MV-4-11 (cell line): ENCODE measurements around the gene MTOR.

Source experiments
- DNase-seq: peaks from one replicate; lab custom pipeline; 2025; lab: John Stamatoyannopoulos, UW

MTOR gene

DNA sequence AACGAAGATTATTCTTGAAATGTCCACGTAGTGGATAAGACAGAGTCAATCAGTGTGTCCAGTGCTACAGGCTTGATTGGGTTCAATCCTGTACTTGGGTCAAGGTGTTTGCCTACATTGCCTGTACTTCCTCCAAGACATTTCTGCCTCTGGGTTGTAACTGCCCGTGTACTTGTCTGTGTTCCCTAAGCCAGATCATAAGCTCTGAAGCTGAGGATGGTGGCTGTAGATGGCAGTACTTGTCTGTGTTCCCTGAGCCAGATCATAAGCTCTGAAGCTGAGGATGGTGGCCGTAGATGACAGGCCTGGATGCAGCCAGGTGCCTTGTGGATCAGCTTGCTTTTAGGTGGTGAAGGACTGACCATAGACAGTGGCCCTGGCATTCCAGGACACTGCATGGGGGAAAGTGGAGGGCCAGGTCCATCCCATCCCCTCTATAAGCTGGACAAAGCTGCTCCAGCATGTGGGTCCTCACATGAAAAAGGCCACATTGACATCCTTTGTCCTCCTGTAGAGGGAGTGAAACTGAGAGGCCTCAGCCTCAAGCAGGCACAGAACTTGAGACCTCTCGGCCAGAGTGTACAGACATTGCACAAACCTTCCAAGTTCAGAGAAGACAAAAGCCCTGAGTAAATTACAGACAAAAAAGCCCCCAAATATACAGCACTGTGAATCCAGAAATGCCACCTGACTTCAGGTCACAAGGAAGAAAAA is 200.5 kb downstream of the MTOR start:
- peak; percentile 43 for DNase-seq

DNA sequence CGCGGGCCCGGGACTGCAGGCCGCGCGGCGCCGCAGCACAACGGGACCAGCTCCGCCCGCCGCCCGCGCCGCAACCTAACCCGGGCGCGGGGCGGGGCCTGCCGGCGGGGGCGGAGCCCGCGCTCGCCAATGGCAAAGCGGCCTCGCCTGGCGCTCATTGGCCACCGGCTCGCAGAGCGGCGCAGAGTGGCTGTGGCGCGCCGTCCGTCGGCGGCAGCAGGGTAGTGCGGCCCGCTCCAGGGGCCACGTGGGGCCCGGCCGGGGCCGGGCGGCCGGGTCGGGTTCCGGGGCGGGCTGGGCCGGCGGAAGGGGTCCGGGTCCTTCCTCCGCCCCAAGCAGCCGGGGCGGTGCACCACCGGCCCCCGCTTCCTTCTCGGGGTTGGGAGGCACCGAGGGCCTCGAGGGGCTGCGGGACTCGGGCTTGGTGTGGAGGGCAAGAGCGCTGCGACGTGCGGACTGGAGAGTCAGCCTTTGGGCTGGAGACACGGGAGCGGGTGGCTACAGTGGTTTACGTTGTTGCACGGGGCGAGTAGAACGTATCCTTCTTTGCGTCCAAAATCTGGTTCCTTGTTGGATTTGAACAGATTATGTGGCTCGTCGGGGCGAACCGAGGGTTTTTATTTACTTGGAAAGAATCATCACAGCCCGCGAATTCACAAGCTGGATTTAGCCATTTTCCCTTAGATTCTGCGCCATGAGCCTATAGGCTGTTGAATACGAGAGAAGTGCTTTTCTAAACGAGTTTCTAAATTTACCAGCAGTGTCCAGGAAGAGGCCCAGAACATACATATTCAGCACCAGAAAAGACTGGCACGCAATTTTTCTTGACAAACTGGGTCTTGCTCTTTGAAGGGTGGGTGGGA is 202.2 kb downstream of the MTOR start, which contains the start of gene SRM:
Gene SRM, minus strand, starts transcription at position 51 of the 863 bp plus-strand sequence. CDS start 75 bp downstream, outside the sequence.
- DNase-seq: peak; percentile 84

DNA sequence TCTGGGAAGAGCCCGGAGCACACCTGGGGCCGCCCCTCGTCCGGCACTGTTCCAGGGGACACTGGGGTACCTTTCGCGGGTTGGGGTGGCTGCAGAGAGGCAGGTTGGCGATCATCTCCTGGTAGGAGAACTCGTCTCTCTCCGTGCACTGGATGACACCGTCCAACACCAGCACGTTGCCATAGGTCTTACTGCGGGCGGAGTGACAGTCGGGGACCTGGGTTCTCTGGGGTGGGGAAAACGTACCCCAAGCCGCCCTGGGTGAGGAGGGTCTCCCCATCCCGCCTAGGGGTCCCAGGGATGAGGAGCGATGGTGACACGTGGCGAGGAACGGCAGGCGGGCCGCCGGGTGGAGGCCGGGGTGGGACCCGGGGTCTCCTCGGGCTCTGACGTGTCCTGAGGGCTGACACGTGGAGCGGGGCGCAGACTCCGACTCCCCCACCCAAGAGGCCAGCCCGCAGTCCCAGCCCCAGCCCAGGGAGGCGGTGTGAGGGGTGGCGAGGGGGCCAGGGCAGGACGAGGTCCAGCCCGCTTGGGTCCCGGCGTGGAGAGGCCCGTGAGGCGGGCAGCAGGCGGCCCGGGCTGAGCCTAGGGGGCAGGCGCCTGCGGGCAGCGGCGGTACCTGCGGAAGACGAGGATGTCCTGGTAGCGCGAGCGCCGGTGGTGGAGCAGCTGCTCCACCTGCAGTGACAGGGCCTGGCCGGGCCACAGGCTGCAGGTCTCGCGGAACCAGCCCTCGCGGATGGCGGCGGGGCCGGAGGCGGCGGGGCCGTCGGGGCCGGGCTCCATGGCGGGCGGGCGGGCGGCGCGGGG is 203.0 kb downstream of the MTOR start:
- no peak for DNase-seq

DNA sequence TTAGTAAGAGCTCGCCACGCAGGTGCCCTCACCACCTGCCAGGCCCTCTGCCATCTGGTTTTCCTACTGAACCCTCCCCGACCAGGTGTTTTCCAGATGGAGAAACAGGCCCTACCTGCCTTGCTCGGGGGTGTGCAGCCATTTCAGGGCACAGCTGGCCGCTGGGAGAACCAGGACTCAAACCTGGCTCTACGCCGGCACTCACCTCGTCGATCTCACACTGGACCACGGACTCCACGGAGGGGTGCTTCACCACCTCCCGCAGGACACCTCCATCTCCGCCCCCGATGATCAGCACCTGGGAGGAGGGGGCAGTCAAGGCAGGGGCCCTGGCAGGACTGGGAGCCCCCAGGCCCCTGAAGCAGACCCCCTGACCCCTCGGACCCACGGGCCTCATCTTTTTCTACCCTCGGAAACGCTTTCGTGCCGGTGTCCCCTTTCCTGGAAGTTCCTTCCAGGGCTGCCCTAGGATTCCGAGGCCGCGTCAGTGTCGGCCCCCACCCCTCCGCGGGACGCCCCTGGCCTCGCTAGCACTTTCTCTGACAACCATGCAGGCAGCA is 203.7 kb downstream of the MTOR start:
- DNase-seq: no peak

DNA sequence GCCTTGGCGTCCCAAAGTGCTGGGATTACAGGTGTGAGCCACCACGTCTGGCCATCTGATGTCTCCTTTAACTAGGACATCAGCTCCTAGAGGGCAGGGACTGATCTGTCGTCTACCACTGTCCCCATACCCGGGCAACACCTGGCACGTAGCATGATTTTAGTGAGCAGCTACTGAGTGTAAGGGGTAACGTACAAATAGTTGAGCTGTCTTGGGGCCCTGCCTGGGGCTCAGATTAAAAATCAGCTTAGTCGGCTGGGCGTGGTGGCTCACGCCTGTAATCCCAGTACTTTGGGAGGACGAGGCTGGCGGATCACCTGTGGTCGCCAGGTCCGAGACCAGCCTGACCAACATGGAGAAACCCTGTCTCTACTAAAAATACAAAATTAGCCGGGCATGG is 204.3 kb downstream of the MTOR start:
- DNase-seq: no peak

DNA sequence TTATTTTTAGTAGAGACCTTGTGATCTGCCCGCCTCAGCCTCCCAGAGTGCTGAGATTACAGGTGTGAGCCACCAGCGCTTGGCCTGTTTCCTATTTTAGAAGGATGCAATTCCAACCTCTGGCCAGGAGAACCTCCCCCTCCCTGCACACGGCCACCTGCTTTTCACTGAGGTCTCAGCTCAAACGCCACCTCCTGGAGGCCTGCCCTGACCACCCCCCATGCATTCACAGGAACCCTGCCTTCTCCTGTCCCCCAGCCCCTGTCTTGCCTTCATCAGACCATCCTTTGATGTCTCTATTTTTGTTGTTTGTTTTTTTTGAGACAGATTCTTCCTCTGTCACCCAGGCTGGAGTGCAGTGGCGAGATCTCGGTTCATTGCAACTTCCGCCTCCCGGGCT is 204.9 kb downstream of the MTOR start:
- no peak for DNase-seq
